Ovary (tissue), 3 donors: Measurements from ENCODE around the gene PPA2.

Source experiments
- POLR2A ChIP-seq: fragments of 450-650 bp; IDR thresholded peaks from one replicate; pipeline ENCODE4 v1.6.1; 2017; ENCODE audit warnings: antibody characterized with exemption, mild to moderate bottlenecking, moderate library complexity
- TF ChIP-seq, protein P1 (sequence below), 3 donors: fragments of 450-650 bp in 2 of 3; fragments of 200-600 bp in 1 of 3; IDR thresholded peaks; one replicate each; pipeline versions ENCODE4 v1.5.1 to v1.8.0; 2016 to 2022; ENCODE audit warnings: antibody characterized with exemption in 3 of 3, mild to moderate bottlenecking in 1 of 3
- donor health status: DM: no; HTN: no; CAD: no.

DNA sequence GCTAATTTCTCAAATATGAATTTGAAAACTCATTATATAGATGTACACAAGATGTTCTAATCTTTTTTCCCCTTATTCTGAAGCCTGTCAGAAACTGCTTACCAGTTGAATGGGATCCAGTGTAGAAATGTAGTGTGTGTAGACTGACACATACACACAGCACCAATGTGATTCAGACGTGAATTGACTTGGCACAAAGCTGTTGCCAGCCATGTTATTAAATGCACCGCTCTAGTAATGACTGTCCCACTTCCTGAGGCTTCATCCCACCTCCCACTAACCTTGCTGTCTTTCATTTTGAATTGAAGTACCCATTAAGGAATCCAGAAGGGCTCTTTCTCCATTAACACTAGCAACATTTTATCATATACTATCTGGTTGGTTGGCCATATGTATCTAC, 146.6 kb downstream of the PPA2 start:
- TF ChIP-seq, protein P1, sequence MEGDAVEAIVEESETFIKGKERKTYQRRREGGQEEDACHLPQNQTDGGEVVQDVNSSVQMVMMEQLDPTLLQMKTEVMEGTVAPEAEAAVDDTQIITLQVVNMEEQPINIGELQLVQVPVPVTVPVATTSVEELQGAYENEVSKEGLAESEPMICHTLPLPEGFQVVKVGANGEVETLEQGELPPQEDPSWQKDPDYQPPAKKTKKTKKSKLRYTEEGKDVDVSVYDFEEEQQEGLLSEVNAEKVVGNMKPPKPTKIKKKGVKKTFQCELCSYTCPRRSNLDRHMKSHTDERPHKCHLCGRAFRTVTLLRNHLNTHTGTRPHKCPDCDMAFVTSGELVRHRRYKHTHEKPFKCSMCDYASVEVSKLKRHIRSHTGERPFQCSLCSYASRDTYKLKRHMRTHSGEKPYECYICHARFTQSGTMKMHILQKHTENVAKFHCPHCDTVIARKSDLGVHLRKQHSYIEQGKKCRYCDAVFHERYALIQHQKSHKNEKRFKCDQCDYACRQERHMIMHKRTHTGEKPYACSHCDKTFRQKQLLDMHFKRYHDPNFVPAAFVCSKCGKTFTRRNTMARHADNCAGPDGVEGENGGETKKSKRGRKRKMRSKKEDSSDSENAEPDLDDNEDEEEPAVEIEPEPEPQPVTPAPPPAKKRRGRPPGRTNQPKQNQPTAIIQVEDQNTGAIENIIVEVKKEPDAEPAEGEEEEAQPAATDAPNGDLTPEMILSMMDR (IDR thresholded peaks at IDR 0.05), result no peak
- TF ChIP-seq POLR2A, result no peak
